ENCODE measurements around the gene SPI1. TPM values are rescaled to one million over a fixed set of nuclear protein-coding genes. Genes with fewer than 3 reads are reported as not detected.

The SPI1 gene
- total and polyA plus RNA-seq, 2 donors (not counting 3 experiments of a cell fraction or from before 2014, with no cell fraction given): not detected

DNA sequence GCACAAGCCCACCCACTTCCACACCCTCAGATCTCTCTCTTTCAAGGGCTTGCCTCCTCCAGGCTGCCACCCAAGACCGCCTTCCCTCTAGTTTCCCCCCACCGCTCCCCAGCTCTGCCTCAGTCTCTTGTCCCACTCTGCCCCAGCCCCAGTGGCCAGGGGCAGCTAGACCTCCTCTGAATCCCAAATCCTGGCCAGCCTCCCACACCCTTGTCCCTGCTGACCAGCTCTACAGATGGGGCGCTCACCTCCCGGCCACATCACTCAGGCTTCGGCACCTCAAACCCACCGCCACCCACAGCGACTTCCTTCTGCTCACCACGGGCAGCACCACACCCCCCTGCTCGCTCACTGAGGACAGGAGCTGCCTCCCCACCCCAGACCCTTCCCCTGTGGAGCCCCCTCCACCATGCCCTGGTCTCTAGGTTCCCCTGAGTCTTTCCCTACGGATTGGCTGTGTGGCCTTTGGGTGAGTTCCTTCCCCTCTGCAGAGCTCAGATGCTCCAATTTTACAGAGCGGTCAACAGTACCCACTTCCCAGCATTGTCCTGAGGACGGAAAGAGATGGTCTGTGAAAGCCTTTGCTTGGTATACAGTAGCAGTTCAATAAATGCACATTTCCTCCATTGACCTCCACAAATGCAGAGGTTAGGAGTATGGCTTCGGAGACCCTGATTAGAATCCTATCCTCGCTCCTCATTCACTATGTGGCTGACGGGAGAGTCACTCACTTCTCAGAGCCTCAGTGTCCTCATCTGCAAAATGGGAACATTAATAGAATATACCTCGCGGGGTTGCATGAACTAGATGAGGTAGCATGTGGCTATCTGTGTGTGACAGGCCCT lies 11.5 kb upstream of the SPI1 start:
- no peaks in the 10 kb centered on the region for H4K20me1 ChIP-seq (replicated peaks; ENCODE audit: control insufficient read depth, extremely low read depth, insufficient read depth, low read length)
- H3K4me2 ChIP-seq (ENCODE audit: insufficient read depth, low read length): no peak overlapping the region
- intact Hi-C loops (cut with micrococcal nuclease): no loop called here
- H3K9ac ChIP-seq (replicated peaks; ENCODE audit: extremely low read depth, insufficient read depth, low read length): no peak overlapping the region
- peaks cover 10% of the 10 kb centered on the region for H3K4me1 ChIP-seq (ENCODE audit: control insufficient read depth, extremely low read depth, insufficient read depth, low read length)
- H3K9me1 ChIP-seq (replicated peaks; ENCODE audit: control insufficient read depth, extremely low read depth, insufficient read depth, low read length): no peaks in the 10 kb centered on the region
- TF ChIP-seq, protein P1, sequence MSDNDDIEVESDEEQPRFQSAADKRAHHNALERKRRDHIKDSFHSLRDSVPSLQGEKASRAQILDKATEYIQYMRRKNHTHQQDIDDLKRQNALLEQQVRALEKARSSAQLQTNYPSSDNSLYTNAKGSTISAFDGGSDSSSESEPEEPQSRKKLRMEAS (IDR thresholded peaks at IDR 0.05; ENCODE audit: insufficient read depth, insufficient read length): no peak
- TF ChIP-seq MYC (IDR thresholded peaks at IDR 0.05; ENCODE audit: low read depth, low read length) (no peak), GATA2 (IDR thresholded peaks at IDR 0.05; ENCODE audit: insufficient read depth, insufficient read length, low read depth, low read length) (no peak), EZH2 (IDR thresholded peaks at IDR 0.05; ENCODE audit: borderline replicate concordance, low read depth, low read length, severe bottlenecking) (no peak), FOS (IDR thresholded peaks at IDR 0.05; ENCODE audit: borderline replicate concordance, insufficient read depth, low read length) (no peak), JUN (IDR thresholded peaks at IDR 0.05; ENCODE audit: borderline replicate concordance, insufficient read depth, insufficient read length, low read depth) (no peak), POLR2AphosphoS5 (IDR thresholded peaks at IDR 0.05; ENCODE audit: insufficient read depth, low read depth, low read length) (no peak), POLR2A (IDR thresholded peaks at IDR 0.05; ENCODE audit: low read depth, low read length) (no peak)
- TF ChIP-seq, protein P2, sequence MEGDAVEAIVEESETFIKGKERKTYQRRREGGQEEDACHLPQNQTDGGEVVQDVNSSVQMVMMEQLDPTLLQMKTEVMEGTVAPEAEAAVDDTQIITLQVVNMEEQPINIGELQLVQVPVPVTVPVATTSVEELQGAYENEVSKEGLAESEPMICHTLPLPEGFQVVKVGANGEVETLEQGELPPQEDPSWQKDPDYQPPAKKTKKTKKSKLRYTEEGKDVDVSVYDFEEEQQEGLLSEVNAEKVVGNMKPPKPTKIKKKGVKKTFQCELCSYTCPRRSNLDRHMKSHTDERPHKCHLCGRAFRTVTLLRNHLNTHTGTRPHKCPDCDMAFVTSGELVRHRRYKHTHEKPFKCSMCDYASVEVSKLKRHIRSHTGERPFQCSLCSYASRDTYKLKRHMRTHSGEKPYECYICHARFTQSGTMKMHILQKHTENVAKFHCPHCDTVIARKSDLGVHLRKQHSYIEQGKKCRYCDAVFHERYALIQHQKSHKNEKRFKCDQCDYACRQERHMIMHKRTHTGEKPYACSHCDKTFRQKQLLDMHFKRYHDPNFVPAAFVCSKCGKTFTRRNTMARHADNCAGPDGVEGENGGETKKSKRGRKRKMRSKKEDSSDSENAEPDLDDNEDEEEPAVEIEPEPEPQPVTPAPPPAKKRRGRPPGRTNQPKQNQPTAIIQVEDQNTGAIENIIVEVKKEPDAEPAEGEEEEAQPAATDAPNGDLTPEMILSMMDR (IDR thresholded peaks at IDR 0.05; ENCODE audit: extremely low read depth in 1 of 2, insufficient read depth in 1 of 2, low read depth in 1 of 2, low read length in 2 of 2): no peak
- ChIA-PET CTCF (interaction anchor here (1.0 to 5.5 kb wide), 4 partner anchors 16 to 21 kb away, joined by 3 to 76 read pairs (median 14); no protein-coding TSS in a partner anchor), POLR2A (no interaction called here)
- dilution Hi-C loops (cut with MboI; ENCODE audit: extremely low pct_ligation_motif_present, low sequenced_read_pairs): no loop called here
- no peaks in the 10 kb centered on the region for H3K36me3 ChIP-seq (ENCODE audit: control insufficient read depth in 2 of 2, extremely low read depth in 1 of 2, insufficient read depth in 2 of 2, low read length in 2 of 2)
- no peaks in the 10 kb centered on the region for H3K79me2 ChIP-seq (ENCODE audit: control insufficient read depth, insufficient read depth, low read length)
- no peaks in the 10 kb centered on the region for H3K27me3 ChIP-seq (ENCODE audit: control insufficient read depth in 2 of 2, insufficient read depth in 2 of 2, low read length in 2 of 2)
- H2AFZ ChIP-seq (ENCODE audit: low read depth, low read length): no peak overlapping the region
- H3K27ac ChIP-seq (ENCODE audit: insufficient read depth, low read depth, low read length): no peak overlapping the region
- no peak for DNase-seq (ENCODE audit: low read depth, low spot score)
- no peak overlapping the region for H3K4me3 ChIP-seq (replicated peaks in 1 of 3; ENCODE audit: insufficient read depth in 1 of 3, low read depth in 1 of 3, low read length in 3 of 3)
- no peak for FAIRE-seq
- no TSS peak for BruUV-seq (replicated peaks)
- H3K9me3 ChIP-seq (replicated peaks; ENCODE audit: control insufficient read depth, insufficient read depth, low read length): no peaks in the 10 kb centered on the region
